OCI-LY7 (cell line): ENCODE measurements around the gene CD248. TPM values are rescaled to one million over a fixed set of nuclear protein-coding genes. Genes with fewer than 3 reads are reported as not detected.

Experiments
- BruUV-seq: library from RNA; stranded (reverse); fragments of 400-500 nt; replicated peaks from 2 replicates; lab custom pipeline; 2021; lab: Mats Ljungman, UMichigan
- CTCF ChIA-PET: fragments of 300-600 bp; sonication (Branson Sonifier 250); formaldehyde crosslinking; loops from one replicate; lab custom pipeline; 2022; ENCODE audit warnings: antibody characterized with exemption; ENCODE audit not compliant: unreplicated experiment; lab: Charles Lee
- POLR2A ChIA-PET: fragments of 300-600 bp; sonication (Branson Sonifier 250); formaldehyde crosslinking; loops from one replicate; lab custom pipeline; 2022; ENCODE audit warnings: antibody characterized with exemption; lab: Charles Lee
- DNase-seq: peaks from one replicate; pipeline ENCODE4 v3.0.0-alpha.2; 2015; ENCODE audit warnings: low spot score
- H2AFZ ChIP-seq: fragments of 200-600 bp; sonication (generic), shearing (Covaris generic); 2 replicates; pipeline ENCODE4 v1.6.1; 2014; ENCODE audit warnings: mild to moderate bottlenecking, antibody characterized with exemption, low read length, moderate library complexity
- H3K27ac ChIP-seq: fragments of 200-600 bp; sonication (generic); 2 replicates; pipeline ENCODE4 v1.5.1; 2014; ENCODE audit warnings: mixed run types, low read depth, mild to moderate bottlenecking, moderate library complexity, low read length, inconsistent platforms; ENCODE audit not compliant: poor library complexity, severe bottlenecking
- H3K36me3 ChIP-seq: fragments of 200-600 bp; sonication (generic); 2 replicates; pipeline ENCODE4 v1.6.1; 2014; ENCODE audit warnings: mild to moderate bottlenecking, antibody characterized with exemption, low read length, moderate library complexity, mixed read lengths; ENCODE audit not compliant: insufficient read depth
- H3K4me1 ChIP-seq: fragments of 200-600 bp; sonication (generic); 2 replicates; pipeline ENCODE4 v1.5.1; 2014; ENCODE audit warnings: mild to moderate bottlenecking, low read length; ENCODE audit not compliant: insufficient read depth, poor library complexity, severe bottlenecking
- H3K4me2 ChIP-seq: fragments of 200-600 bp; sonication (generic); 2 replicates; pipeline ENCODE4 v1.6.1; 2014; ENCODE audit warnings: mild to moderate bottlenecking, low read length
- H3K4me3 ChIP-seq: fragments of 200-600 bp; sonication (generic); 2 replicates; pipeline ENCODE4 v1.5.1; 2014; ENCODE audit warnings: mild to moderate bottlenecking, low read depth, low read length; ENCODE audit not compliant: poor library complexity, severe bottlenecking
- H3K79me2 ChIP-seq: fragments of 200-600 bp; sonication (generic); 2 replicates; pipeline ENCODE4 v1.6.1; 2016; ENCODE audit warnings: low read depth, mild to moderate bottlenecking, low read length, moderate library complexity, mixed read lengths; ENCODE audit not compliant: insufficient read depth
- H3K9me2 ChIP-seq: fragments of 200-600 bp; sonication (generic); 2 replicates; pipeline ENCODE4 v1.6.1; 2016; ENCODE audit warnings: mild to moderate bottlenecking, low read length, mixed read lengths; ENCODE audit not compliant: insufficient read depth
- H3K9me3 ChIP-seq: fragments of 200-600 bp; sonication (generic); 2 replicates; pipeline ENCODE4 v1.6.1; 2014; ENCODE audit warnings: mild to moderate bottlenecking, mixed run types, low read length, mixed read lengths
- H4K20me1 ChIP-seq: fragments of 200-600 bp; sonication (generic); 2 replicates; pipeline ENCODE4 v1.6.1; 2014; ENCODE audit warnings: mild to moderate bottlenecking, antibody characterized with exemption, low read length, moderate library complexity, mixed read lengths; ENCODE audit not compliant: insufficient read depth
- CTCF ChIP-seq: fragments of 200-600 bp; sonication (generic); conservative IDR thresholded peaks from 2 replicates; pipeline ENCODE4 v1.5.1; 2014; ENCODE audit warnings: mild to moderate bottlenecking, antibody characterized with exemption, low read length, moderate library complexity, mixed read lengths
- EZH2phosphoT487 ChIP-seq: fragments of 200-600 bp; sonication (generic); IDR thresholded peaks from 2 replicates; pipeline ENCODE4 v1.6.1; 2018; ENCODE audit warnings: low read depth, borderline replicate concordance, mild to moderate bottlenecking, mixed run types, antibody characterized with exemption, low read length, moderate library complexity, mixed read lengths
- intact Hi-C: fragments of 100-400 bp; cut with micrococcal nuclease; formaldehyde crosslinking; loops from one replicate; pipeline ENCODE4 v1.10.0; 2022; ENCODE audit not compliant: unreplicated experiment
- total RNA-seq, 2 experiments: library from RNA; depleted of rRNA in 1 of 2; stranded (reverse); fragments of >200 nt in 1 of 2; shearing (Covaris generic) in 1 of 2; gene quantifications; 2 replicates each; pipeline ENCODE4 v1.2.3, GENCODE V29; 2014 to 2022

CD248 gene
- total RNA-seq, 2 experiments from 2014 or later = 0.46 TPM; not detected in 1

- BruUV-seq = no TSS peak
- Histone ChIP-seq H3K4me1 (peaks cover 46% of the 10 kb centered on the region), H2AFZ (peak overlapping the region; percentile 43; the same call in 1 of the 2 replicates), H3K9me2 (no peaks in the 10 kb centered on the region), H3K4me3 (peak overlapping the region; percentile 26), H3K36me3 (no peaks in the 10 kb centered on the region), H3K27ac (peak overlapping the region; percentile 54), H4K20me1 (no peaks in the 10 kb centered on the region), H3K79me2 (no peaks in the 10 kb centered on the region), H3K9me3 (no peaks in the 10 kb centered on the region), H3K4me2 (peak overlapping the region; percentile 66)
- intact Hi-C loops = no loop called here
- ChIA-PET POLR2A (interaction anchor here (0.9 to 1.6 kb wide), 2 partner anchors 14 to 15 kb away, joined by 3 to 7 read pairs; no protein-coding TSS in a partner anchor), CTCF (interaction anchor here (0.6 kb wide), 1 partner anchor 14 kb away, joined by 3 read pairs; no protein-coding TSS in a partner anchor)
- TF ChIP-seq EZH2phosphoT487 (no peak), CTCF (no peak)
- DNase-seq = peak; percentile 73
These were observed 9.6 kb upstream of the CD248 start for GRCh38 chr11:66326261-66327111.

- BruUV-seq = no TSS peak
- Histone ChIP-seq H3K4me1 (peaks cover 46% of the 10 kb centered on the region), H3K4me3 (no peak overlapping the region), H3K36me3 (no peaks in the 10 kb centered on the region), H2AFZ (peak overlapping the region; percentile 43; the same call in 1 of the 2 replicates), H4K20me1 (no peaks in the 10 kb centered on the region), H3K27ac (peak overlapping the region; percentile 53), H3K9me2 (no peaks in the 10 kb centered on the region), H3K4me2 (peak overlapping the region; percentile 66; the same call in 1 of the 2 replicates), H3K79me2 (no peaks in the 10 kb centered on the region), H3K9me3 (no peaks in the 10 kb centered on the region)
- no peak for TF ChIP-seq EZH2phosphoT487
- no peak for TF ChIP-seq CTCF
- DNase-seq = peak; percentile 72
- ChIA-PET POLR2A (interaction anchor here (0.6 kb wide), 1 partner anchor 55 kb away, joined by 3 read pairs; no protein-coding TSS in a partner anchor), CTCF (no interaction called here)
- intact Hi-C loops = no loop called here
These were observed 8.4 kb upstream of the CD248 start for GRCh38 chr11:66325263-66325671.

DNA sequence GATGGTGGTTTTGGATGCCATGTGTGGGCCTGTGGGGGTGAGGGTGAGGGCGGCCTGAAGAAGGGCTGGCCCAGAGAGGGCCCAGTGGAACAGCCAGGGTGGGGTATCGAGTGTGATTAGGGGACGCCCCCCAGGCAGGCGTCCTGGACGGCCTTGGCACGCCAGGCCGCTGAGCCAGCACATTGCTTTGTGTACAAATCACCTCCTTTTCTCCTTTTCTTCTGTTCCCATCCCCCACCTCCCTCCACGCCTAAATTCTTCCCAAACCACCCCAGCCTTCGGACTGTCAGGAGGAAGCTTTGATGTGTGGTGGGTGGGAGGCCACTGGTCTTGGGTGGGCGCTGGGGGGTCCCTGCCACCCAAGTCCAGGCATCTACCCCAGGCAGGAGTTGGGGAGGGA is 7.8 kb upstream of the CD248 start:
- TF ChIP-seq CTCF = no peak

More for the DNA sequence above, 7.8 kb upstream of the CD248 start:
- H4K20me1 ChIP-seq = no peaks in the 10 kb centered on the region
- H3K9me2 ChIP-seq = no peaks in the 10 kb centered on the region
- no peak overlapping the region for H3K4me3 ChIP-seq
- ChIA-PET CTCF (no interaction called here), POLR2A (no interaction called here)
- H3K36me3 ChIP-seq = no peaks in the 10 kb centered on the region
- peaks cover 46% of the 10 kb centered on the region for H3K4me1 ChIP-seq
- no TSS peak for BruUV-seq
- H3K4me2 ChIP-seq = no peak overlapping the region
- no peak for DNase-seq
- H2AFZ ChIP-seq = no peak overlapping the region
- H3K79me2 ChIP-seq = no peaks in the 10 kb centered on the region
- intact Hi-C loops = no loop called here
- no peaks in the 10 kb centered on the region for H3K9me3 ChIP-seq
- no peak overlapping the region for H3K27ac ChIP-seq
